Fibroblast of lung (primary cell): ENCODE data around the gene OLFM1.

Experiments
- CTCF ChIP-seq, 2 donors: IDR thresholded peaks in 1 of 2; conservative IDR thresholded peaks in 1 of 2; 1 replicate in 1 of 2; 2 replicates in 1 of 2; pipeline ENCODE4 v1.5.1; 2011 to 2012; ENCODE audit warnings: low read length in 2 of 2, control low read depth in 1 of 2, inconsistent platforms in 1 of 2, low read depth in 1 of 2, mild to moderate bottlenecking in 1 of 2
- EZH2 ChIP-seq: IDR thresholded peaks from 2 replicates; pipeline ENCODE4 v1.5.1; 2012; ENCODE audit warnings: low read length, control low read depth, mild to moderate bottlenecking; ENCODE audit errors: missing control alignments

- TF ChIP-seq EZH2 (no peak), CTCF (conservative IDR thresholded peaks at IDR 0.05 in 1 of 2, IDR thresholded peaks at IDR 0.05 in 1 of 2; ENCODE audit: low read depth in 1 of 2, low read length in 2 of 2) (no peak)
Observed at GRCh38 chr9:135147474-135147805, 60.0 kb downstream of the OLFM1 start.
